GM23248 (cell line): ENCODE measurements around the gene PRUNE2. TPM values are rescaled to one million over a fixed set of nuclear protein-coding genes. Genes with fewer than 3 reads are reported as not detected.

Experiments used
- DNase-seq: peaks from one replicate; pipeline ENCODE4 v3.0.0-alpha.2; 2015
- H2AFZ ChIP-seq: fragments of 200-600 bp; sonication (generic); 2 replicates; pipeline ENCODE4 v1.6.1; 2016; ENCODE audit warnings: antibody characterized with exemption
- H3F3A ChIP-seq: fragments of 200-600 bp; sonication (generic); 2 replicates; pipeline ENCODE4 v1.6.1; 2016; ENCODE audit warnings: mild to moderate bottlenecking, antibody characterized with exemption, mixed run types; ENCODE audit not compliant: insufficient read depth
- H3K27ac ChIP-seq: fragments of 200-600 bp; sonication (generic); 2 replicates; pipeline ENCODE4 v1.5.1; 2016; ENCODE audit warnings: mild to moderate bottlenecking
- H3K27me3 ChIP-seq: fragments of 200-600 bp; sonication (generic); replicated peaks from 2 replicates; pipeline ENCODE4 v1.6.1; 2016; ENCODE audit warnings: mild to moderate bottlenecking; ENCODE audit not compliant: insufficient read depth
- H3K36me3 ChIP-seq: fragments of 200-600 bp; sonication (generic); 2 replicates; pipeline ENCODE4 v1.6.1; 2016; ENCODE audit warnings: low read depth, mild to moderate bottlenecking
- H3K4me1 ChIP-seq: fragments of 200-600 bp; sonication (generic); 2 replicates; pipeline ENCODE4 v1.6.1; 2016; ENCODE audit warnings: mild to moderate bottlenecking; ENCODE audit not compliant: insufficient read depth
- H3K4me2 ChIP-seq: fragments of 200-600 bp; sonication (generic); one replicate; pipeline ENCODE4 v1.6.1; 2016; ENCODE audit warnings: mild to moderate bottlenecking; ENCODE audit not compliant: unreplicated experiment
- H3K4me3 ChIP-seq: fragments of 200-600 bp; sonication (generic); 2 replicates; pipeline ENCODE4 v1.5.1; 2016; ENCODE audit warnings: mild to moderate bottlenecking
- H3K79me2 ChIP-seq: fragments of 200-600 bp; sonication (generic); 2 replicates; pipeline ENCODE4 v1.6.1; 2016; ENCODE audit warnings: mild to moderate bottlenecking; ENCODE audit not compliant: insufficient read depth
- H3K9ac ChIP-seq: fragments of 200-600 bp; sonication (generic); 2 replicates; pipeline ENCODE4 v1.6.1; 2016; ENCODE audit warnings: mild to moderate bottlenecking
- H3K9me2 ChIP-seq: fragments of 200-600 bp; sonication (generic); 2 replicates; pipeline ENCODE4 v1.6.1; 2016; ENCODE audit warnings: mixed run types, mild to moderate bottlenecking, moderate library complexity; ENCODE audit not compliant: insufficient read depth
- H3K9me3 ChIP-seq: fragments of 200-600 bp; sonication (generic); one replicate; pipeline ENCODE4 v1.6.1; 2017; ENCODE audit warnings: low read depth
- H4K20me1 ChIP-seq: fragments of 200-600 bp; sonication (generic); 2 replicates; pipeline ENCODE4 v1.6.0; 2016; ENCODE audit not compliant: insufficient read depth
- EZH2 ChIP-seq: fragments of 200-600 bp; sonication (generic); IDR thresholded peaks from 2 replicates; pipeline ENCODE4 v1.6.1; 2018; ENCODE audit warnings: antibody characterized with exemption, mild to moderate bottlenecking; ENCODE audit not compliant: insufficient read depth, poor library complexity, severe bottlenecking
- EZH2phosphoT487 ChIP-seq: fragments of 200-600 bp; sonication (generic); IDR thresholded peaks from 2 replicates; pipeline ENCODE4 v1.6.1; 2018; ENCODE audit warnings: antibody characterized with exemption, moderate library complexity, mild to moderate bottlenecking, low read depth; ENCODE audit not compliant: insufficient read depth
- WGBS, 2 experiments: methylation state at CpG; one replicate each; pipeline ENCODE4 v1.1.6; 2015 to 2017; ENCODE audit warnings: low lambda C conversion rate in 2 of 2, low coverage in 1 of 2; ENCODE audit errors: missing lambda C conversion rate in 2 of 2; 5-methylcytosine and 5-hydroxymethylcytosine counted together
- in situ Hi-C: fragments of 300-500 bp; cut with MboI; formaldehyde crosslinking; loops from 2 replicates; pipeline ENCODE4 v1.15.0; 2020
- polyA plus RNA-seq: library from polyadenylated mRNA; unstranded; fragments of >200 nt; fragmentation: Nextera tagmentation; extraction: Ambion mirVana; gene quantifications from 2 replicates; pipeline ENCODE4 v1.2.1, GENCODE V29; 2016
- total RNA-seq: library from RNA; depleted of rRNA; stranded (reverse); fragments of >200 nt; shearing (Covaris generic); gene quantifications from 2 replicates; pipeline ENCODE4 v1.2.3, GENCODE V29; 2014

PRUNE2 gene
- total and polyA plus RNA-seq, 2 experiments from 2014 or later, result 2.0 to 8.8 TPM

GRCh38 chr9:76657265-76657664, 248.6 kb downstream of the PRUNE2 start:
- in situ Hi-C loops, result no loop called here
- Histone ChIP-seq H3K9ac (no peak overlapping the region), H3K9me3 (no peaks in the 10 kb centered on the region), H3K4me3 (no peak overlapping the region), H3F3A (peaks cover 36% of the 10 kb centered on the region), H3K9me2 (no peaks in the 10 kb centered on the region), H4K20me1 (no peaks in the 10 kb centered on the region), H2AFZ (no peak overlapping the region), H3K4me2 (no peak overlapping the region), H3K27me3 (no peaks in the 10 kb centered on the region), H3K36me3 (no peaks in the 10 kb centered on the region), H3K27ac (no peak overlapping the region), H3K79me2 (no peaks in the 10 kb centered on the region), H3K4me1 (peaks cover 55% of the 10 kb centered on the region)
- no peak for DNase-seq
- TF ChIP-seq EZH2phosphoT487 (no peak), EZH2 (no peak)

- Histone ChIP-seq H3K79me2 (no peaks in the 10 kb centered on the region), H4K20me1 (no peaks in the 10 kb centered on the region), H3K9ac (no peak overlapping the region), H3K27me3 (no peaks in the 10 kb centered on the region), H3K4me3 (no peak overlapping the region), H3F3A (peaks cover 36% of the 10 kb centered on the region), H3K27ac (no peak overlapping the region), H3K9me3 (no peaks in the 10 kb centered on the region), H3K4me1 (peaks cover 59% of the 10 kb centered on the region), H3K36me3 (no peaks in the 10 kb centered on the region), H3K9me2 (no peaks in the 10 kb centered on the region), H2AFZ (no peak overlapping the region), H3K4me2 (no peak overlapping the region)
- 89 to 91% methylated on average over 4 of the region's 4 CpGs for WGBS, 2 experiments
- no peak for DNase-seq
- TF ChIP-seq EZH2 (no peak), EZH2phosphoT487 (no peak)
- in situ Hi-C loops, result no loop called here
Measured at GRCh38 chr9:76655971-76656370, 249.9 kb downstream of the PRUNE2 start.

GRCh38 chr9:76655121-76655541, 250.8 kb downstream of the PRUNE2 start:
- Histone ChIP-seq H3K27ac (peak overlapping the region; percentile 79), H2AFZ (no peak overlapping the region), H3K4me2 (peak overlapping the region; percentile 48), H3K9me2 (no peaks in the 10 kb centered on the region), H3K4me3 (peak overlapping the region; percentile 30), H3K36me3 (no peaks in the 10 kb centered on the region), H3K4me1 (peaks cover 65% of the 10 kb centered on the region), H4K20me1 (no peaks in the 10 kb centered on the region), H3F3A (peaks cover 36% of the 10 kb centered on the region), H3K9me3 (no peaks in the 10 kb centered on the region), H3K27me3 (no peaks in the 10 kb centered on the region), H3K79me2 (no peaks in the 10 kb centered on the region), H3K9ac (no peak overlapping the region)
- TF ChIP-seq EZH2 (no peak), EZH2phosphoT487 (no peak)
- in situ Hi-C loops, result no loop called here
- 53 to 54% methylated on average over 6 of the region's 6 CpGs for WGBS, 2 experiments
- DNase-seq, result peak; percentile 22

GRCh38 chr9:76654575-76654974, 251.3 kb downstream of the PRUNE2 start:
- Histone ChIP-seq H3K79me2 (no peaks in the 10 kb centered on the region), H3K9ac (peak overlapping the region; percentile 37; the same call in 1 of the 2 replicates), H3K9me2 (no peaks in the 10 kb centered on the region), H3K27ac (peak overlapping the region; percentile 79), H3K4me3 (peak overlapping the region; percentile 30), H3K27me3 (no peaks in the 10 kb centered on the region), H3K4me2 (peak overlapping the region; percentile 64), H3K36me3 (no peaks in the 10 kb centered on the region), H2AFZ (no peak overlapping the region), H3K4me1 (peaks cover 65% of the 10 kb centered on the region), H3F3A (peaks cover 36% of the 10 kb centered on the region), H3K9me3 (no peaks in the 10 kb centered on the region), H4K20me1 (no peaks in the 10 kb centered on the region)
- peak; percentile 94 for DNase-seq
- 0 to 3% methylated on average over 1 of the region's 1 CpG for WGBS, 2 experiments
- TF ChIP-seq EZH2phosphoT487 (0 out of 2 replicates have a peak, but pooled peaks have one; percentile 37), EZH2 (no peak)
- in situ Hi-C loops, result no loop called here

GRCh38 chr9:76654051-76654461, 251.9 kb downstream of the PRUNE2 start:
- H3K4me3 ChIP-seq, result peak overlapping the region; percentile 13; the same call in 1 of the 2 replicates
- H3K4me2 ChIP-seq, result peak overlapping the region; percentile 64
- peak overlapping the region; percentile 79 for H3K27ac ChIP-seq
- DNase-seq, result no peak
- H3K9me2 ChIP-seq, result no peaks in the 10 kb centered on the region
- no peaks in the 10 kb centered on the region for H4K20me1 ChIP-seq
- in situ Hi-C loops, result no loop called here
- H3F3A ChIP-seq, result peaks cover 36% of the 10 kb centered on the region
- peak overlapping the region; percentile 37; the same call in 1 of the 2 replicates for H3K9ac ChIP-seq
- 6 to 17% methylated on average over 1 of the region's 1 CpG for WGBS, 2 experiments
- no peaks in the 10 kb centered on the region for H3K36me3 ChIP-seq
- TF ChIP-seq EZH2, result no peak
- no peak for TF ChIP-seq EZH2phosphoT487
- H2AFZ ChIP-seq, result peak overlapping the region; percentile 26; the same call in 1 of the 2 replicates
- no peaks in the 10 kb centered on the region for H3K79me2 ChIP-seq
- H3K4me1 ChIP-seq, result peaks cover 65% of the 10 kb centered on the region
- no peaks in the 10 kb centered on the region for H3K27me3 ChIP-seq
- no peaks in the 10 kb centered on the region for H3K9me3 ChIP-seq
